Fibroblast of upper back skin (primary cell): ENCODE data around the gene GEMIN7.
A peak's percentile ranks its signal among the peaks of the same experiment; 100 is the strongest.
"Not testable (repeated sequence)": the region's sequence is repeated elsewhere in the genome, so short reads cannot be mapped to it uniquely, and the experiment has no call there.

ENCODE experiments used
- DNase-seq: peaks from one replicate; pipeline ENCODE4 v3.0.0-alpha.2; 2013

GEMIN7 gene

DNA sequence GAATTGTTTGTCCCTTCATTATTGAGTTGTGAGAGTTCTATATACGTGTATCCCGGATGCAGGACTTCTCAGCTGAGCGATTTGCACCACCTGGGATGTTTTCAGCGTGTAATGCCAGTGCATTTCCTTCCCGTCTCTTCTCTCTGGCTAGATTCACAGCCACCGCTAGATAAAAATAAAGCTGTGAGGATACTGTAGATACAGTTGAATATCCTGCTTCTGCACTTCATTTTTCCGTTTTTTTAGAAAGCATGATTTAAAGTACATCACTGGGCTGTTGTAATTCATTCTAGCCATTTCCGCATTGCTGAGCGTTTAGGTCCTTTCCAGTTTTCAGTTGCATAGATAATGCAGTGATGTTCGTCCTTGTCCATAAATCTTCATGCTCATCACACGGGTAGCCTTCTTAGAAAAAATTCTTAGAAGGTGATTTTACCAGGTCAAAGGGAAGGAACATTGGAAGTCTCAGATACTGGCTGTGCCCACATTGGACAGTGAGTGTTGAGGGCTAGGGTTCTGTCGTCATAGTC, 28.6 kb downstream of the GEMIN7 start:
- DNase-seq: no peak

GRCh38 chr19:45110851-45111266, 31.8 kb downstream of the GEMIN7 start:
- no peak for DNase-seq

GRCh38 chr19:45112111-45112827, 33.2 kb downstream of the GEMIN7 start:
- no peak for DNase-seq

DNA sequence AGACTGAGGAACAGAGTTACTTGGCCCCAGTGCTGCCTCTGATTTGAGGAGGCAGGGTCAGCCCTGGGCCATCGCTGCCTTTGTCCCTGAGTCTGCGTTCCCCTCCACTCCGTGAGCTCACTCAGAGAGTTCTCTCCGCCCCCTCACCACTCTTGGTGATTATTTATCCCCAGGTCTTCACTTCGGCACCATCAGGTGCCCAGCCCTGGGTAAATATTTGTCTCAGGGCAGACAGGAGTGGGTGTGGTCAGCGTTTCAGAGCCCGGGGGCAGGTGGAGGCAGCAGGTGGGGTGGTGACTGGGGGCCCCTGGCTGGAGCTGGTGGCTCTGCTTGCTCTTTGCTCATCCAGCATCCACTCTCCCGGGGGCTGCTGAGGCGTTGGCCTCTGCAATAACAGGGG, 34.6 kb downstream of the GEMIN7 start:
- no peak for DNase-seq

GRCh38 chr19:45114116-45114515, 35.1 kb downstream of the GEMIN7 start:
- no peak for DNase-seq

- DNase-seq: no peak
These were observed 37.0 kb downstream of the GEMIN7 start for GRCh38 chr19:45115809-45116615.

GRCh38 chr19:45117167-45117594, 38.1 kb downstream of the GEMIN7 start:
- peak; percentile 12 for DNase-seq

- DNase-seq: no peak
These were observed 38.6 kb downstream of the GEMIN7 start for GRCh38 chr19:45117671-45118070.

DNA sequence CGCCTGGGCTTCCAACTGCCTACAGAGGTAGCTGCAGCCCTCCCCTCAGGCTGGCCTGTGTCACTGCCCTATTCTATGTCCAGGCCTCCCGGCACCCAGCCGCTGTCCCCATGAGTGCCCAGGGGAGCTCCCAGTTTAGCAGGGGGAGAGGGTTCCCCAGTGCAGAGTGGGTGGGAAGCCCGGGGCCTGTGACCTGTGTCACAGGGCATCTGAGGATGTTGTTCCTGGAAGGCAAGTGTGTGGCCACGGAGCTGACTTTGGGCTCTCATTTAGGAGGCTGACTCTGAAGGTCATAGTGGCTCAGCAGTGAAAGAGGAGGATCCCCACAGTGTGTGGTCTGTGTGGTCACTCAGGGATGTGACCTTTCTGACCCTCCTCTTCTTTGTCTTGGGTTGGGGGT, 39.0 kb downstream of the GEMIN7 start:
- DNase-seq: no peak

DNA sequence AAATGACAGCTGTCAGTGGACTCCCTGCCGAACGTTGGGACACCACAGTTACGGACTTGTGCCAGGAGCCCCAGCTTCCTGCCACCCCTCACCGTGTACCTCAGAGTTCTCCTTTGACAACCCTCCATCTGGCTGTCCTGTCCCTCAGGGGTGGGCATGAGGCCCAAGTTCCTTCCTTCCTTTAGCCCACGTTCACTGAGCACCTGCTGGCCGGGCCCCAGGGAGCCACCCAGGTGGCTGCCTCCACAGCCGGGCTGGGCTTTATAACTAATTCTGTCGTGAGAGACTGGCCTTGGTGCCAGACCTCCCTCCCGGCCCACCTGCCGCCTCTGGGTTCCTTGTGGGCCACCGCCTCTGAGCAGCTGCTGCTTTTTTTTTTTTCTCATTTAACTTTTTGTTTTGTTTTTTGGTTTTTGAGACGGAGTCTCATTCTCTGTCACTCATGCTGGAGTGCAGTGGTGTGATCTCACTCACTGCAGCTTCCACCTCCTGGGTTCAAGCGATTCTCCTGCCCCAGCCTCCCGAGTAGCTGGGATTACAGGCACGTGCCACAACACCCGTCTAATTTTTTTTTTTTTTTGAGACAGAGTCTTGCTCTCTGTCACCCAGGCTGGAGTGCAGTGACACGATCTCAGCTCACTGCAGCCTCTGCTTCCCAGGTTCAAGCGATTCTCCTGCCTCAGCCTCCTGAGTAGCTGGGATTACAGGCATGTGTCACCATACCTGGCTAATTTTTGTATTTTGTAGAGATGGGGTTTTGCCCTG, 39.7 kb downstream of the GEMIN7 start:
- DNase-seq: not testable (repeated sequence)

GRCh38 chr19:45119582-45119981, 40.5 kb downstream of the GEMIN7 start:
- DNase-seq: no peak

DNA sequence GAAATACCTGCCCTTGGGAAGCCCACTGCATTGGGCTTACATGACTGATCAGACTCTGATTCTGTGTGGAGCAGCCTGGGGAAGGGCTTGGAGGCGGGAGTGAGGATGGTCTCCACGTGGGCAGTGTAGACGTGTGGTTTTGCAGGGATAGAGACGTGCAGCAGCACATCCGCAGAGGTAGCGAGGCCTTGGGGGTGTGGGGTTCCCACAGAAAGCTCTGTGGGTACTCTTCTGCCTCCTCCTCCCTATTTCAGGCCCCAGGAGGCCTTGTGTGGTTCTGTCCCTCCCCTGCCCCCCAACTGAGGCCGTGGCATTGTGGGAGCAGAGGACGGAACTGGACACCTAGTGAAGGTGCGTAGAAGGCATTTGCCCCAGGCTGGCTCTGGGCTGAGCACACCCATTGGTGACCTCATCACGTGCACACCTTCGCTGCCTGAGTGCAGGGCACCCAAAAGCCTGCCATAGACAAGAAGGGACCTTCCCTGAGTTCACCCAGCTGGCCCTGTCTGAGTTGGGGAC, 42.8 kb downstream of the GEMIN7 start:
- DNase-seq: no peak

DNA sequence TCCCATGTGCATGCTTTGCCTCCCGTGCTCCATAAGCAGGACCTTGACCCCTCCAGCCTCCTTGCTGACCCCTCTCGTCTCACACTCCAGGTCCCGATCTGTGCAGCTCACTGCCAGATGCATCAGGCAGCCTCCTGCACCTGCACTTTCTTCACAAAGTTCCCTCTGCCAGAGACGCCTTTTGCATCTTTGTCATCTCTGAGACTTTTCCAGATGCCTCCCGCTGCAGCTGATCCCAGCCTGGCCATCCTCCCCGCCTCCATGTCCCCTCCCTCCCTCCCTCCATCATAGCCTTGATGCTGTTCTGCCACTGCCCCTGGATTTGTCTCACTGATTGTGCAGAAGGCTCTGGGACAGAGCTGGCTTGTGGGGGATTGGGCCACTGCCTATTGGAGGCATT, 43.8 kb downstream of the GEMIN7 start:
- DNase-seq: no peak

DNA sequence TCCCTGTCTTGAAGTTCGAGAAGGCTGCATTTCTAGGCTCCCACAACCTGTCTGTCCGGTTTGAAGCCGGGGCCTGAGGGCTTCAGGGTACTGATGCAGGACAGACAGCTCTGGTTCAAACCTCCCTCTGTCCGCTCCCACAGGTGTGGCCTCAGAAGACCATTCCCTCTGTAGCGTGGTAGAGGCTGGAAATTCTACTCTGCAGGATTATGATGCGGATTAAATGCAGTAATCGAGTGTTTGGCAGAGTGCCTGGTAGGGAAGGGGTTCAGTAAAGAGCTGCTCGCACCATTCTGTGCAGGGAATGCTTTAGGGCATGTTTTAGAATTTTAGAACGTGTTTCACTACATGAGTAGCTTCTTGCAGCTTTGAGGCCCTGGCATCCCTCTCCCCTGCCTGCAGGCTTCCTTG, 44.4 kb downstream of the GEMIN7 start:
- no peak for DNase-seq

- DNase-seq: no peak
These were observed 45.0 kb downstream of the GEMIN7 start for GRCh38 chr19:45124021-45124420.

DNA sequence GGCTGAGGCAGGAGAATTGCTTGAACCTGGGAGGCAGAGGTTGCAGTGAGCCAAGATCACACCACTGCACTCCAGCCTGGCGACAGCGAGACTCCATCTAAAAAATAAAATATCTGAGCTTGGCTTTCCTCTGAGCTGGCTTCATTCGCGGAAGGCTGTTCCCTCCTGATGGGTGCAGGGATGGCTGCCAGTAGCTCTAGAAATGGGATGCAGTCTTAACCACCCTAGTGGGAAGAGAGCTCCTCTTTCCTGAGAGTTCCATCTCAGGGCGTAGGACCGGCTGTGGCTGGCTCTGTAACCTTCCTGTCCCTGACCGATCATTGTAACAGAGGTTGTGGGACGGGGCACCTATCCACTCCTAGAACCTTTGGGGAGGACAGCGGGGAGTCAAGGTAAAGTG, 46.3 kb downstream of the GEMIN7 start:
- no peak for DNase-seq

GRCh38 chr19:45125975-45126493, 47.0 kb downstream of the GEMIN7 start:
- peak; percentile 37 for DNase-seq

GRCh38 chr19:45126654-45127053, 47.6 kb downstream of the GEMIN7 start:
- DNase-seq: no peak

- no peak for DNase-seq
These were observed 49.1 kb downstream of the GEMIN7 start for GRCh38 chr19:45128146-45128545.

DNA sequence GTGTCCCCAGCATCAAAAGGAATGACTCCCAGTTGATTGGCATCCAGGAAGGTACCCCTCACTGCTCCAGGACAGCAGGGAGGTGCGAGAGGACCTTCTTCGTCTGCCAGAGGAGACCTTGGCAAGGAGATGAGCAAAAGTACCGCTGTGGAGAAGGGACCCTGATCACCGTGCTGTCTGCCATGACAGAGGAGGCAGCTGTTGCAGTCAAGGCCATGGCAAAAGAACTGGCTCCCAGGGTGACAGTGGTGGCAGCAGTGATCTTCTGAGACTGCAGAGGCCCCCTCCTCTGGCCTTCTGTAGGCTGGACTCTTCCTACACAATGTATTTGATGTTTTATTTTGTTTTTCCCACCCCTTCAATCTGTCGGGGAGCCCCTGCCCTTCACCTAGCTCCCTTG, 49.7 kb downstream of the GEMIN7 start:
- no peak for DNase-seq

GRCh38 chr19:45130236-45130635, 51.2 kb downstream of the GEMIN7 start:
- DNase-seq: no peak

DNA sequence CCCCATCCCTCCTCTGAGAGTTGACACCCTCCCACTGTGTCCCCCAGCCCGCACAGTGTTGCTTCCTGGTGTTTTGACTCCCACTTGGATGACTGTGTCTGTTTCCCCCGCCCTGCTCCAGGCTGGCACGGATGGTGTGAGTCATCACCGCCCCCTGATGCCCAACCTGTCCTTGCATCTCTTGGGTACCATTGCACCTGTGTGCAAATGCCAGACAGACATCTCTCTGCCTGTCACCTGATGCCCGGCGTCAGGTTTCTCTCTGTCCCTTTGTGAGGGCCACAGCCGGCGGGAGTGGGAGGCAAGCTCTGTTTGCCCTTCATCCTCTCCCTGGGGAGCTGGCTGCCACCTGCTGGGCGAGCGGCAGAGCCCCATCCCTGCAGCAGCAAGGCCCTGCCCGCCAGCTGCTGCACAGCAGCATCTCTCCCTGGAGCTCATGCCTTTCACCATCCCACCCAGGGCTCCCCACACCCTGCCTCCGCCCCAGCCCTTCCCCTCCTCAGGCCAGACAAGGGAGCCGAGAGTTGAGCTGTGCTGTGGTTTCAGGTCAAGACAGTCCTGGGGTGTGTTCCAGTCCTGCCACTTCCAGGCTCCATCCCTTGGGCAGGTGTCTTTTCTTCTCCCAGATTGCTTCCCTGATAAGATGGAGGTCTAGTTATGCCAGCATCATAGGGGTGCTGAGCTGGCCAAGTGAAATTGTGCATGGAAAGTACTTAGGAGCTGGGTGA, 52.0 kb downstream of the GEMIN7 start:
- DNase-seq: no peak
